GM10847 (cell line): Measurements from ENCODE around the gene SUGT1.

Experiments
- POLR2A ChIP-seq: IDR thresholded peaks from 2 replicates; pipeline ENCODE4 v1.6.1; 2011; ENCODE audit not compliant: insufficient read length; ENCODE audit errors: extremely low read depth

SUGT1 gene

GRCh38 chr13:52652196-52652979, at the start of gene SUGT1:
TSS of gene SUGT1 (plus strand) at chr13:52652836. CDS start at chr13:52652921, 85 bp downstream.
- peak; percentile 68 for TF ChIP-seq POLR2A

- no peak for TF ChIP-seq POLR2A
Observed at GRCh38 chr13:52615134-52615801, 37.4 kb upstream of the SUGT1 start.

- no peak for TF ChIP-seq POLR2A
Observed at GRCh38 chr13:52615812-52616211, 36.8 kb upstream of the SUGT1 start.

GRCh38 chr13:52617070-52618060, 35.3 kb upstream of the SUGT1 start:
- peak; percentile 66 for TF ChIP-seq POLR2A

- no peak for TF ChIP-seq POLR2A
Observed at GRCh38 chr13:52638666-52639328, 13.8 kb upstream of the SUGT1 start.

GRCh38 chr13:52642131-52642530, 10.5 kb upstream of the SUGT1 start, which contains the start of gene HNRNPA1L2:
TSS of gene HNRNPA1L2 (plus strand) at chr13:52642431. CDS start at chr13:52642493, 62 bp downstream.
- TF ChIP-seq POLR2A, result no peak

- TF ChIP-seq POLR2A, result no peak
Observed at GRCh38 chr13:52644108-52644507, 8.5 kb upstream of the SUGT1 start.

GRCh38 chr13:52646967-52647366, 5.7 kb upstream of the SUGT1 start:
- no peak for TF ChIP-seq POLR2A

- TF ChIP-seq POLR2A, result no peak
Observed at GRCh38 chr13:52650731-52651130, 1.9 kb upstream of the SUGT1 start.

- no peak for TF ChIP-seq POLR2A
Observed at GRCh38 chr13:52651897-52652195, 790 bp upstream of the SUGT1 start.

GRCh38 chr13:52652980-52653303, 306 bp downstream of the SUGT1 start:
- TF ChIP-seq POLR2A, result no peak

GRCh38 chr13:52659340-52659739, 6.7 kb downstream of the SUGT1 start:
- TF ChIP-seq POLR2A, result no peak

- TF ChIP-seq POLR2A, result no peak
Observed at GRCh38 chr13:52664272-52664671, 11.6 kb downstream of the SUGT1 start.

GRCh38 chr13:52665325-52665724, 12.7 kb downstream of the SUGT1 start:
- TF ChIP-seq POLR2A, result no peak

GRCh38 chr13:52669677-52670076, 17.0 kb downstream of the SUGT1 start:
- no peak for TF ChIP-seq POLR2A
